ENCODE data around the gene RFNG. TPM values are rescaled to one million over a fixed set of nuclear protein-coding genes. Genes with fewer than 3 reads are reported as not detected.

Gene RFNG
- total and polyA plus RNA-seq, 2 of the 13 experiments (the other 11 are each of a cell fraction or from before 2014, with no cell fraction given), result 61.4 to 64.0 TPM

- FAIRE-seq (no peak), ATAC-seq (no peak), DNase-seq (ENCODE audit: low spot score) (no peak)
- no peaks in the 10 kb centered on the region for H3K27me3 ChIP-seq (ENCODE audit: control insufficient read depth in 1 of 2, insufficient read depth in 2 of 2, low read length in 2 of 2)
- H3K9me3 ChIP-seq (ENCODE audit: low read length), result no peaks in the 10 kb centered on the region
- intact Hi-C loops (cut with micrococcal nuclease; ENCODE audit: unreplicated experiment), result no loop called here
- H3K9ac ChIP-seq (ENCODE audit: insufficient read depth, low read depth, low read length), result no peak overlapping the region
- no TSS peak for BruUV-seq (replicated peaks)
- in situ Hi-C loops (cut with HindIII; ENCODE audit: extremely low pct_ligation_motif_present, low pct_unique_long_range_greater_than_20kb), result no loop called here
- no peak overlapping the region for H3K4me3 ChIP-seq (replicated peaks in 1 of 3; ENCODE audit: insufficient read depth in 1 of 3, low read depth in 2 of 3, low read length in 3 of 3)
- WGBS (ENCODE audit: low lambda C conversion rate), result 96% methylated on average over 16 of the region's 16 CpGs
- peaks cover 5% of the 10 kb centered on the region for H3K79me2 ChIP-seq (ENCODE audit: insufficient read depth, low read length)
- POLR2A ChIA-PET, result interaction anchor here (1.2 kb wide), 1 partner anchor 34 kb away, joined by 3 read pairs; no protein-coding TSS in a partner anchor
- CTCF ChIA-PET (ENCODE audit: low intra/inter-chr PET ratio, low total read pairs), result interaction anchor here (2.3 kb wide), 1 partner anchor 125 kb away, joined by 9 read pairs; no protein-coding TSS in a partner anchor
- peaks cover 27% of the 10 kb centered on the region for H3K4me1 ChIP-seq (ENCODE audit: insufficient read depth, low read length)
- H2AFZ ChIP-seq (ENCODE audit: low read length), result no peak overlapping the region
- peaks cover 9 to 13% of the 10 kb centered on the region in 2 experiments; a peak in 4 of 5 replicates for H3K36me3 ChIP-seq (replicated peaks in 1 of 2; ENCODE audit: control insufficient read depth in 1 of 2, insufficient read depth in 2 of 2, low read length in 2 of 2)
- no peaks in the 10 kb centered on the region for H4K20me1 ChIP-seq (ENCODE audit: insufficient read depth, low read length)
- H3K27ac ChIP-seq (ENCODE audit: extremely low read length, insufficient read depth, low read length), result no peak overlapping the region
- no peak overlapping the region for H3K4me2 ChIP-seq (ENCODE audit: low read depth, low read length)
- TF ChIP-seq, protein P1, sequence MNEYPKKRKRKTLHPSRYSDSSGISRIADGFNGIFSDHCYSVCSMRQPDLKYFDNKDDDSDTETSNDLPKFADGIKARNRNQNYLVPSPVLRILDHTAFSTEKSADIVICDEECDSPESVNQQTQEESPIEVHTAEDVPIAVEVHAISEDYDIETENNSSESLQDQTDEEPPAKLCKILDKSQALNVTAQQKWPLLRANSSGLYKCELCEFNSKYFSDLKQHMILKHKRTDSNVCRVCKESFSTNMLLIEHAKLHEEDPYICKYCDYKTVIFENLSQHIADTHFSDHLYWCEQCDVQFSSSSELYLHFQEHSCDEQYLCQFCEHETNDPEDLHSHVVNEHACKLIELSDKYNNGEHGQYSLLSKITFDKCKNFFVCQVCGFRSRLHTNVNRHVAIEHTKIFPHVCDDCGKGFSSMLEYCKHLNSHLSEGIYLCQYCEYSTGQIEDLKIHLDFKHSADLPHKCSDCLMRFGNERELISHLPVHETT (CRISPR knock-in tag; conservative IDR thresholded peaks at IDR 0.05), result no peak
- TF ChIP-seq MTA1 (CRISPR knock-in tag; IDR thresholded peaks at IDR 0.05; ENCODE audit: borderline replicate concordance) (peak; percentile 21; the same call in 1 of the 2 replicates), RBFOX2 (IDR thresholded peaks at IDR 0.05; ENCODE audit: low read depth, low read length) (0 out of 2 replicates have a peak, but pooled peaks have one; percentile 27), ZBTB21 (CRISPR knock-in tag; IDR thresholded peaks at IDR 0.05) (no peak), HNRNPL (IDR thresholded peaks at IDR 0.05; ENCODE audit: low read depth, low read length) (0 out of 2 replicates have a peak, but pooled peaks have one; percentile 19), PCBP2 (optimal IDR thresholded peaks at IDR 0.05; ENCODE audit: low read depth, low read length, poor library complexity, severe bottlenecking) (no peak)
- TF ChIP-seq, protein P2, sequence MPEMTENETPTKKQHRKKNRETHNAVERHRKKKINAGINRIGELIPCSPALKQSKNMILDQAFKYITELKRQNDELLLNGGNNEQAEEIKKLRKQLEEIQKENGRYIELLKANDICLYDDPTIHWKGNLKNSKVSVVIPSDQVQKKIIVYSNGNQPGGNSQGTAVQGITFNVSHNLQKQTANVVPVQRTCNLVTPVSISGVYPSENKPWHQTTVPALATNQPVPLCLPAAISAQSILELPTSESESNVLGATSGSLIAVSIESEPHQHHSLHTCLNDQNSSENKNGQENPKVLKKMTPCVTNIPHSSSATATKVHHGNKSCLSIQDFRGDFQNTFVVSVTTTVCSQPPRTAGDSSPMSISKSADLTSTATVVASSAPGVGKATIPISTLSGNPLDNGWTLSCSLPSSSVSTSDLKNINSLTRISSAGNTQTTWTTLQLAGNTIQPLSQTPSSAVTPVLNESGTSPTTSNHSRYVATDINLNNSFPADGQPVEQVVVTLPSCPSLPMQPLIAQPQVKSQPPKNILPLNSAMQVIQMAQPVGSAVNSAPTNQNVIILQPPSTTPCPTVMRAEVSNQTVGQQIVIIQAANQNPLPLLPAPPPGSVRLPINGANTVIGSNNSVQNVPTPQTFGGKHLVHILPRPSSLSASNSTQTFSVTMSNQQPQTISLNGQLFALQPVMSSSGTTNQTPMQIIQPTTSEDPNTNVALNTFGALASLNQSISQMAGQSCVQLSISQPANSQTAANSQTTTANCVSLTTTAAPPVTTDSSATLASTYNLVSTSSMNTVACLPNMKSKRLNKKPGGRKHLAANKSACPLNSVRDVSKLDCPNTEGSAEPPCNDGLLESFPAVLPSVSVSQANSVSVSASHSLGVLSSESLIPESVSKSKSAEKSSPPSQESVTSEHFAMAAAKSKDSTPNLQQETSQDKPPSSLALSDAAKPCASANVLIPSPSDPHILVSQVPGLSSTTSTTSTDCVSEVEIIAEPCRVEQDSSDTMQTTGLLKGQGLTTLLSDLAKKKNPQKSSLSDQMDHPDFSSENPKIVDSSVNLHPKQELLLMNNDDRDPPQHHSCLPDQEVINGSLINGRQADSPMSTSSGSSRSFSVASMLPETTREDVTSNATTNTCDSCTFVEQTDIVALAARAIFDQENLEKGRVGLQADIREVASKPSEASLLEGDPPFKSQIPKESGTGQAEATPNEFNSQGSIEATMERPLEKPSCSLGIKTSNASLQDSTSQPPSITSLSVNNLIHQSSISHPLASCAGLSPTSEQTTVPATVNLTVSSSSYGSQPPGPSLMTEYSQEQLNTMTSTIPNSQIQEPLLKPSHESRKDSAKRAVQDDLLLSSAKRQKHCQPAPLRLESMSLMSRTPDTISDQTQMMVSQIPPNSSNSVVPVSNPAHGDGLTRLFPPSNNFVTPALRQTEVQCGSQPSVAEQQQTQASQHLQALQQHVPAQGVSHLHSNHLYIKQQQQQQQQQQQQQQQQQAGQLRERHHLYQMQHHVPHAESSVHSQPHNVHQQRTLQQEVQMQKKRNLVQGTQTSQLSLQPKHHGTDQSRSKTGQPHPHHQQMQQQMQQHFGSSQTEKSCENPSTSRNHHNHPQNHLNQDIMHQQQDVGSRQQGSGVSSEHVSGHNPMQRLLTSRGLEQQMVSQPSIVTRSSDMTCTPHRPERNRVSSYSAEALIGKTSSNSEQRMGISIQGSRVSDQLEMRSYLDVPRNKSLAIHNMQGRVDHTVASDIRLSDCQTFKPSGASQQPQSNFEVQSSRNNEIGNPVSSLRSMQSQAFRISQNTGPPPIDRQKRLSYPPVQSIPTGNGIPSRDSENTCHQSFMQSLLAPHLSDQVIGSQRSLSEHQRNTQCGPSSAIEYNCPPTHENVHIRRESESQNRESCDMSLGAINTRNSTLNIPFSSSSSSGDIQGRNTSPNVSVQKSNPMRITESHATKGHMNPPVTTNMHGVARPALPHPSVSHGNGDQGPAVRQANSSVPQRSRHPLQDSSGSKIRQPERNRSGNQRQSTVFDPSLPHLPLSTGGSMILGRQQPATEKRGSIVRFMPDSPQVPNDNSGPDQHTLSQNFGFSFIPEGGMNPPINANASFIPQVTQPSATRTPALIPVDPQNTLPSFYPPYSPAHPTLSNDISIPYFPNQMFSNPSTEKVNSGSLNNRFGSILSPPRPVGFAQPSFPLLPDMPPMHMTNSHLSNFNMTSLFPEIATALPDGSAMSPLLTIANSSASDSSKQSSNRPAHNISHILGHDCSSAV (CRISPR knock-in tag; IDR thresholded peaks at IDR 0.05; ENCODE audit: borderline replicate concordance), result no peak
- TF ChIP-seq, protein P3, sequence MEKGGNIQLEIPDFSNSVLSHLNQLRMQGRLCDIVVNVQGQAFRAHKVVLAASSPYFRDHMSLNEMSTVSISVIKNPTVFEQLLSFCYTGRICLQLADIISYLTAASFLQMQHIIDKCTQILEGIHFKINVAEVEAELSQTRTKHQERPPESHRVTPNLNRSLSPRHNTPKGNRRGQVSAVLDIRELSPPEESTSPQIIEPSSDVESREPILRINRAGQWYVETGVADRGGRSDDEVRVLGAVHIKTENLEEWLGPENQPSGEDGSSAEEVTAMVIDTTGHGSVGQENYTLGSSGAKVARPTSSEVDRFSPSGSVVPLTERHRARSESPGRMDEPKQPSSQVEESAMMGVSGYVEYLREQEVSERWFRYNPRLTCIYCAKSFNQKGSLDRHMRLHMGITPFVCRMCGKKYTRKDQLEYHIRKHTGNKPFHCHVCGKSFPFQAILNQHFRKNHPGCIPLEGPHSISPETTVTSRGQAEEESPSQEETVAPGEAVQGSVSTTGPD (CRISPR knock-in tag; IDR thresholded peaks at IDR 0.05), result no peak
Observed at GRCh38 chr17:82029391-82029790, 22.2 kb downstream of the RFNG start.
